Measurements from ENCODE around the gene PSMB1. TPM values are rescaled to one million over a fixed set of nuclear protein-coding genes. Genes with fewer than 3 reads are reported as not detected.
"Not testable (repeated sequence)": the region's sequence is repeated elsewhere in the genome, so short reads cannot be mapped to it uniquely, and the experiment has no call there.

Gene PSMB1
- polyA plus RNA-seq, 1 donor, result 112 TPM

- not testable (repeated sequence) for DNase-seq
These were observed 50.8 kb downstream of the PSMB1 start for GRCh38 chr6:170502268-170502667.

- DNase-seq, result no peak
These were observed 52.0 kb downstream of the PSMB1 start for GRCh38 chr6:170500955-170501590.

- no peak for DNase-seq
These were observed 55.2 kb downstream of the PSMB1 start for GRCh38 chr6:170497841-170498301.

GRCh38 chr6:170493354-170493753, 59.8 kb downstream of the PSMB1 start:
- no peak for DNase-seq

- DNase-seq, result no peak
These were observed 62.8 kb downstream of the PSMB1 start for GRCh38 chr6:170490259-170490658.

GRCh38 chr6:170489836-170490235, 63.3 kb downstream of the PSMB1 start:
- no peak for DNase-seq

GRCh38 chr6:170487707-170488329, 65.3 kb downstream of the PSMB1 start:
- DNase-seq, result no peak

- DNase-seq, result no peak
These were observed 67.9 kb downstream of the PSMB1 start for GRCh38 chr6:170485159-170485558.

Other genes starting within 250 kb of the PSMB1 start
- 24.8 TPM for gene FAM120B, start 246.5 kb downstream of the PSMB1 start, polyA plus RNA-seq (ENCODE audit: insufficient read length)
- gene TBP, start 1.1 kb upstream of the PSMB1 start, polyA plus RNA-seq (ENCODE audit: insufficient read length), result 16.4 TPM
- 52.1 TPM for gene PDCD2, start 31.3 kb upstream of the PSMB1 start, polyA plus RNA-seq (ENCODE audit: insufficient read length)

Measured in hindlimb muscle (tissue), 1 donor.